Measurements from ENCODE around the gene DLK1.

GRCh38 chr14:100695423-100695738 is 31.3 kb upstream of the DLK1 start:
- no peak for TF ChIP-seq CTCF (IDR thresholded peaks at IDR 0.05; ENCODE audit: low read length)
- TF ChIP-seq EZH2phosphoT487 (IDR thresholded peaks at IDR 0.05; ENCODE audit: low read length) = no peak
- TF ChIP-seq EZH2 (optimal IDR thresholded peaks at IDR 0.05; ENCODE audit: low read depth, low read length) = no peak
